ENCODE results near the gene SLC35F4.

The SLC35F4 gene

DNA sequence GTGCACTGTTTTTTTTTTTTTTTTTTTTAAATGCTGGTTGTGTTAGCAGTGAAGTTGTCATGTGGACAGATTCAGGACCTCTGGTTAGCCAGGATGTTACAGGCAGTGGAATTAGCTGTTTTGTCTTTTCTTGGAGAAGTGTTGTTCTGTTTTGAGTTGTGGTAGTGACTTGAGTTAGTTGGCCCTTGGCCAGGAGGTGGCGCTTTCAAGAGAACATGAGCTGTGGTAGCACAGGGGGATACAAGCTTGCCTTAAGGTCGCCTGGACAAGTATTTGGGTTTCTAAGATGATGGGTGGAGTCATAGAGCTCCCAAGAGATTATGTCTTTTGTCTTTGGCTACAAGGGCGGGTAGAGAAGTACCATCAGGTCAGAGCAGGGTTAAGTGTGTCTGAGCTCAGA lies 338.9 kb downstream of the SLC35F4 start:
- DNase-seq (ENCODE audit: low read depth in 2 of 2), result no peak

GRCh38 chr14:57519043-57519442 lies 346.8 kb downstream of the SLC35F4 start:
- no peak for DNase-seq (ENCODE audit: low read depth in 2 of 2)
